Fibroblast of peridontal ligament (primary cell): ENCODE data around the gene ARHGAP6.
"Not testable (repeated sequence)": the region's sequence is repeated elsewhere in the genome, so short reads cannot be mapped to it uniquely, and the experiment has no call there.

ENCODE experiments used
- DNase-seq: peaks from one replicate; pipeline ENCODE4 v3.0.0-alpha.2; 2010; ENCODE audit errors: extremely low read depth

Gene ARHGAP6

GRCh38 chrX:11395859-11396258 lies 269.9 kb downstream of the ARHGAP6 start:
- DNase-seq = no peak

- no peak for DNase-seq
Measured at GRCh38 chrX:11393949-11394654, 271.6 kb downstream of the ARHGAP6 start.

- no peak for DNase-seq
Measured at GRCh38 chrX:11386812-11387211, 278.9 kb downstream of the ARHGAP6 start.

- peak; percentile 88 for DNase-seq
Measured at GRCh38 chrX:11386001-11386523, 279.7 kb downstream of the ARHGAP6 start.

GRCh38 chrX:11382930-11383329 lies 282.8 kb downstream of the ARHGAP6 start:
- DNase-seq = peak; percentile 41

- DNase-seq = peak; percentile 79
Measured at GRCh38 chrX:11381464-11381863, 284.3 kb downstream of the ARHGAP6 start.

- DNase-seq = peak; percentile 37
Measured at GRCh38 chrX:11380187-11380844, 285.4 kb downstream of the ARHGAP6 start.

GRCh38 chrX:11376163-11376562 lies 289.6 kb downstream of the ARHGAP6 start:
- DNase-seq = no peak

GRCh38 chrX:11375614-11376119 lies 290.1 kb downstream of the ARHGAP6 start:
- no peak for DNase-seq

- no peak for DNase-seq
Measured at GRCh38 chrX:11374570-11374969, 291.1 kb downstream of the ARHGAP6 start.

GRCh38 chrX:11371106-11371505 lies 294.6 kb downstream of the ARHGAP6 start:
- no peak for DNase-seq

- DNase-seq = no peak
Measured at GRCh38 chrX:11367609-11368430, 297.9 kb downstream of the ARHGAP6 start.

GRCh38 chrX:11366998-11367595 lies 298.6 kb downstream of the ARHGAP6 start:
- no peak for DNase-seq

- no peak for DNase-seq
Measured at GRCh38 chrX:11365426-11365825, 300.3 kb downstream of the ARHGAP6 start.

- DNase-seq = no peak
Measured at GRCh38 chrX:11364835-11365234, 300.9 kb downstream of the ARHGAP6 start.

GRCh38 chrX:11363825-11364224 lies 301.9 kb downstream of the ARHGAP6 start:
- DNase-seq = not testable (repeated sequence)

GRCh38 chrX:11363069-11363594 lies 302.6 kb downstream of the ARHGAP6 start:
- DNase-seq = no peak

- DNase-seq = not testable (repeated sequence)
Measured at GRCh38 chrX:11361666-11362065, 304.1 kb downstream of the ARHGAP6 start.

- not testable (repeated sequence) for DNase-seq
Measured at GRCh38 chrX:11355944-11356343, 309.8 kb downstream of the ARHGAP6 start.

- DNase-seq = no peak
Measured at GRCh38 chrX:11355259-11355909, 310.3 kb downstream of the ARHGAP6 start.

- no peak for DNase-seq
Measured at GRCh38 chrX:11352296-11352741, 313.4 kb downstream of the ARHGAP6 start.
